HG02938 (cell line): ENCODE data around the gene KDM5A.
"Not testable (repeated sequence)": the region's sequence is repeated elsewhere in the genome, so short reads cannot be mapped to it uniquely, and the experiment has no call there.

Experiments used
- ATAC-seq: cut with Tn5 transposase; IDR thresholded peaks from one replicate; pipeline ENCODE4 v1.9.1; 2021; ENCODE audit warnings: mild to moderate bottlenecking, moderate library complexity; ENCODE audit not compliant: unreplicated experiment

Gene KDM5A

DNA sequence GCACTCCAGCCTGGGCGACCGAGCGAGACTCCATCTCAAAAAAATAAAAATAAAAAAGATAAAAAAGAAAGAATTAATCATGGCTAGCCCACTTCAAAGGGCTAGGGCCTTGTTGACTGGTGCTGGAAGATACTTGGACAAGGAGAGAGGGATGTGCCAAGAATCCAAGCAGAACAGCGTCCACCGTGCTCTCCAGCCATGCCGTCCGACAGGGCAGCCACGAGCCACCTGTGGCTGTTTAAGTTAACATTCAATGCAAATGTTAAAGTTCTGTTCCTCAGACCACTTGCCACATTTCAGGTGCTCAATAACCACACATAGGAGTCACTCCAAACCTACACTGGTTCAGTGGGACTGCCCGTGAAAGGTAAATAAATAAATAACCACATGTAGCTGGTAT, 147.9 kb downstream of the KDM5A start:
- ATAC-seq: no peak

DNA sequence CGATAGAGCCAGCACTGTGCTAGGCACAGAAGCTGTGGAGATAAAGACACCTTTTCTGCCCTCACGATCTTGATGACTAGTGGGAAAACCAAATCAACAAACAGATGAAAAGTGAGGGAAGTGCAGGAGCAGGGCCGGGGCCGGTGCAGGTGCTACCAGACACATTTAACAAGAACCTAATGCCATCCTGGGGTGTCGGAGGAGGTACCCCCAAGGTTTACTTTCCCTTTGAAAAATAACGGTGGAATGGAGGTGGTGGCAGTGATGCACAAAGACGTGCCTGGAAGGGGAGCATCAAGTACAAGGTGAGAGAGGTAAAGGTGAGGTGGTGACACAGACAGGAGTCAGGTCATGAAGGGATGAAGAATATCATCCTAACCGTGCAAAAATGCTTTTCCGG, 148.6 kb downstream of the KDM5A start:
- no peak for ATAC-seq

DNA sequence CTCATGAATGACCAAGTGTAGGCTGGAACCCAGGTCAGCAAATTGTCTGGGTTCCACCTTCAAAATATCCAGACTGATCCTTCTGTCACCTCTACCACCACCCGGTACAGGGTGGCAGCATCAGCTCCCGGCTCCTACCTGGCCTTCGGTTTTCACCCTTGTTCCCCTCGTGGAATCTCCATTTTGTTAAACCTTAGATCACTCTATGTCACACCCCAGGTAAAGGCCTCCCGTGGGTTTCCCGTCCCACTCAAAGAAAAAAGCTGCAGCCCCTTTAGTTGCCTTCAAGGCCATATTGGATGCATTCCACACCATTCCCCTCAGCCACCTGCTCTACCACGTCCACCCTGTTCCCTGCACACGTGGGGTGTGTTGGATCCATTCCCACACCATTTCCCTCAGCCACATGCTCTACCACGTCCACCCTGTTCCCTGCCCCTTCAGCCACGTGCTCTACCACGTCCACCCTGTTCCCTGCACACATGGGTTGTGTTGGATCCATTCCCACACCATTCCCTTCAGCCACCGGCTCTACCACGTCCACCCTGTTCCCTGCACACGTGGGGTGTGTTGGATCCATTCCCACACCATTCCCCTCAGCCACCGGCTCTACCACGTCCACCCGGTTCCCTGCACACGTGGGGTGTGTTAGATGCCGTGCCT, 150.3 kb downstream of the KDM5A start:
- no peak for ATAC-seq

DNA sequence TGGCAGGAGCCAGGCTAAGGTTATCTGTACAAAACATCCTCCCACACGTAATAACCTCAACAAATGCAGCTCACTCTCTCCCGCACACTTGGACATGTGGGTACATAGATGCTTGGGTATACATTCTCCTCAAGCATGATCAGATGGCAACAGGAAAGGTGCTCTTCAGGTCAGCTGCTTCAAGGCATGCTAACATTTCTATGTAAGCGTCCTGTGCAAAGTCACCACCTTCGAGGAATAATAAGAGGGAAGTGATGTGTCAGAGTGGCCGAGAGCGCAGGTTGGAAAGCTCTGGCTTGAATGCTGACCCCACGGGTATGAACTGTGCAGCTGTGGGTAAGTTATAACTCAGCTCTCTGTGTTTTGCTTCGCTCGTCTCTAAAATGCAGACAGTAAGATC, 151.0 kb downstream of the KDM5A start:
- ATAC-seq: no peak

DNA sequence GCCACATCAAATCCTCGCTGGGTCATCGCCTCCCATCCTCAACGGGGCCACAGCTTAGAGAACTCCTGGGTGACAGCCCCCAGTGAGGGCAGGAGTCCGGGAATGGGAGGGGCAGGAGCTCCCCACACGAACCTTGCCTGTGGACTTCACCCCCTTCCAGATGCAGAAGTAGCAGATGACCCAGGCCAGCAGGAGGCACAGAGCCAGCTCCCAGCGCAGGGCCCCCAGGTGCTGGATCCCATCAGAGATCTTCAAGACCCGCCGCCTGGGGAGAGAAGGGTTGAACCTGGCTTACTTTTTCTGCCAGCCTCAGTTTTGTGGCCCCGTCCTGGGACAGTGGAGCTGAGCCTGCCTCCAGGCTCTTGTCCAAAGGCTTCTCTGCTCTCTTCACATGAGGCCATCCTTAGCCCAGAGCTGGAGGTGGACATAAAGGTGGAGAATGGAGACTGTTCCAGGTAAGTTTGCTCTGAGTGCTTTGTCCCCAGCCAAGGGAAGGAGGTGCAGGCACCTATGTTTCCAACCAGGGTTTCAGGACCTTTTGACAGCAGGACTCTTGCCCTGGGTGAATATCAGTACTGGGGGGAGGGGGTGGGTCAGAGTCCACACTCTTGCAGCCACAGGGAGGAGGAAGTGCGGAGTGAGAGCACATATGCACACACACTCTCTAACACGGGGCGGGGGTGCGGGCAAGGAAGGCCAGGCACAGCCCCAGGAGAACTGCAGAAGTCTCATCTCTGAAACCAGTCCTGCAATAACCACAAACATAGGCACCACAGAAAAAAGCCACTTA, 151.9 kb downstream of the KDM5A start:
- ATAC-seq: no peak

DNA sequence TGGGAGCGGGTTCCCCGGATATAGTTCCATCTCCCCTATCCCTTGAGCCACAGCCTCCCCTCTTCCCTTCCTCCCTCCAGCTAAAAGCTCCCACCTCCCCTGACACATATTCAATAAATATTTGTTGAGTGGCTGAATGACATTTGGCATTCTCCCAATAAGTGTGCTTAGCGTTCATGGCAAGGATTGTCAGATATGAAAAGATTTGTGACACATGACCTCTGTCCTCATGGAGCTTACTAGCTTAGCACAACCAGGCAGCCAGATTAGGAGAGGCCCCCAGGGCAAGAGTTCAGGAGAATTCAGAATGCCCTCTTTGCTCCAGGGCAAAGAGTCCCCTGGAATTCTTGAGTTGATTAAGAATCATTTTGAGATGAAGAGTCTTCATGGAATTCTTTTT, 152.7 kb downstream of the KDM5A start:
- no peak for ATAC-seq

DNA sequence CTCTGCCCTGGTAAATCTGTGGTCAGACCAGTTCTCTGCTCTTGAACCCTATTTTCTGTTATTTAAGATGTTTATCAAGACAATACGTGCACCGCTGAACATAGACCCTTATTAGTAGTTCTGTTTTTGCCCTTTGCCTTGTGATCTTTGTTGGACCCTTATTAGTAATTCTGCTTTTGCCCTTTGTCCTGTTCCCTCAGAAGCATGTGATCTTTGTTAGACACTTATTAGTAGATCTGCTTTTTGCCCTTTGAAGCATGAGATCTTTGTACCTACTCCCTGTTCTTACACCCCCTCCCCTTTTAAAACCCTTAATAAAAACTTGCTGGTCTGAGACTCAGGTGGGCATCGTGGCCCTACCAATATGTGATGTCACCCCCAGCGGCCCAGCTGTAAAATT, 153.2 kb downstream of the KDM5A start:
- not testable (repeated sequence) for ATAC-seq

DNA sequence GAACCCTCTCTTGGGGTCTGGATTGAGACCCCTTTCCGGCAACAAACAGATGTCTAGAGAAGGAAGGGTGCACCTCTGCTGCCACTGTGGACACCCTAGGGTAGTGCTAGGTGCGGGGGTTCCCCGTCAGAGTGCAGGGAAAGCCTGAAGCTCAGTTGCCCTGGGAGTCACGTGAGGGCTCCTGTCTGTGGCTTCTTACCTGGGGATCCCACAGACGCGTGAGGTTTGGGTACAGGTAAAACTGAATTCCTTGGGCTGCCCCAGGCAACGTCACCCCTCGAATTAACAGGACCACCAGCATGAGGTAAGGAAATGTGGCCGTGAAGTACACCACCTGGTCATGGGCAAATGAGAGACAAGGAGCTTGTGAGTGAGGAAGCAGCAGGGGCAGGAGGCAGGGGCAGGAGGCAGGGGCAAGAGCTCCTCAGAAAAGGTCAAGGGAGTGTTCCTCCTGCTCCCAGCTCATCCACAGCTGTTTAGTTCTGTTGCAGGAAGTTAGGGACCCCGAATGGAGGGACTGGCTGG, 154.2 kb downstream of the KDM5A start:
- ATAC-seq: no peak

DNA sequence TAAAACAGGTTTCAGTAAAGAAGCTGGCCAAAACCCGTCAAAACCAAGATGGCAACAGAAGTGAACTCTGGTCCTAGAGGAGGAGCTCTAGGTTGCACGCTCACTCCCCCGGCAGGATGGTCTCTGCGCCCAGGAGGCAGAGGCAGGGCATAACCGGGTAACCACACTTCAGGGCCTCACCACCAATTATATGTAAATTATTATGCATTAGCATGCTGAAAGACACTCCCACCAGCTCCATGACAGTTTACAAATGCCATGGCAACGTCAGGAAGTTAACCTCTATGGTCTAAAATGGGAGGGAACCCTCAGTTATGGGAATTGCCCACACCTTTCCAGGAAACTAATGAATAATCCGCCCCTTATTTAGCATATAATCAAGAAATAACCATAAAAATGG, 155.1 kb downstream of the KDM5A start:
- no peak for ATAC-seq

DNA sequence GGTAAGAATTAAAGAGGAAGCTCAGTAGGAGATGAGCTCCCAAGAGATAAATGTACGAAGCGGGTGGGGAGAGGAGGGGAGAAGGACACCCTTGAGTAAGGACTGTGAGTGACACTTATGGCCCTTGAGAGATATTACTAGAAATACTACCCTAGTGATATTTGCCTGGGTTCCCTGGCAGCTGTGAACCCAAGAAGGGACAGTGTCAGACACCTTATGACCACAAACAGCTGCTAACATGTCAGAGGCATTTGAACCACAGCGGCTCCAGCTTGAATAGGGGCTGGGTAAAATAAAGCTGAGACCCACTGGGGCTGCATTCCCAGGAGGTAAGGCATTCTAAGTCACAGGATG, 155.5 kb downstream of the KDM5A start:
- ATAC-seq: no peak

DNA sequence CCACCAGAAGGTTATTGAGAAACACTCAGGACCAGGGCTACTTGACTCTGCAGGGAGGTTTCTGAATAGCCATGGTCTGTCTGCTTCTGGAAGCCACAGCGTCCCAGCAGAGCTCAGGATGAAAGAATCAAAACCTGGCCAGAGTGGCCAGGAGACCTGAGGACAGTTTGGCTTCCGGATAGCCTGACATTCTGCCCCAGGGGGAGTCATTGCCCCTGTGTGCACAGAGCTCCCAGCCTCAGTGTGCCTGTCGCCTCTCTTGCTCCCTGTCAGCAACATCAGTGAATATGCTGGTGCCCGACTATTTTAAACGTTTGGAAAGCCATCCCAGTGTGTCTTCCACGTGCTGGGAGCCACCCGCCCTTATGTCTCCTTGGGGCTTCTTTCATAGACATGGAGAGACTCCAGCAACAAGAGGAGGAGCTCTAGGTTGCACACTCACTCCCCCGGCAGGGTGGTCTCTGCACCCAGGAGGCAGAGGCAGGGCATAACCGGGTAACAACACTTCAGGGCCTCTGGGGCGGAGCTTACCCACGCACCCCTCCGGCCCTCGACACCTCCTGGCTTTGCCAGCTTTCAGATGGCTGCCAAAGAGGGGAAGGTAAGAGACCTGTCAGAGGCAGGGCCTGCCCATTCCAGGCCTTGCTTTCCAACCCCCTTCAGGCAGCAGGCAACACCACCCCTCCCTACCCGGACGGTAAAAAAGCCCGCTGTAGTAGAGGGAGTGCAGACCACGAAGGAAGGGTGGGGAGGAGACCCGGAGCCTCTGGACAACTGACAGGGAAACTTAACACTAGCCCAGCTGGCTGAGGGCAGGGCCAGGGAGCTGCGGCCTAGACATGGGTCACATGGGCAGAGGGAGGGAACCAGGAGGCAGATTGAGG, 156.1 kb downstream of the KDM5A start:
- no peak for ATAC-seq

DNA sequence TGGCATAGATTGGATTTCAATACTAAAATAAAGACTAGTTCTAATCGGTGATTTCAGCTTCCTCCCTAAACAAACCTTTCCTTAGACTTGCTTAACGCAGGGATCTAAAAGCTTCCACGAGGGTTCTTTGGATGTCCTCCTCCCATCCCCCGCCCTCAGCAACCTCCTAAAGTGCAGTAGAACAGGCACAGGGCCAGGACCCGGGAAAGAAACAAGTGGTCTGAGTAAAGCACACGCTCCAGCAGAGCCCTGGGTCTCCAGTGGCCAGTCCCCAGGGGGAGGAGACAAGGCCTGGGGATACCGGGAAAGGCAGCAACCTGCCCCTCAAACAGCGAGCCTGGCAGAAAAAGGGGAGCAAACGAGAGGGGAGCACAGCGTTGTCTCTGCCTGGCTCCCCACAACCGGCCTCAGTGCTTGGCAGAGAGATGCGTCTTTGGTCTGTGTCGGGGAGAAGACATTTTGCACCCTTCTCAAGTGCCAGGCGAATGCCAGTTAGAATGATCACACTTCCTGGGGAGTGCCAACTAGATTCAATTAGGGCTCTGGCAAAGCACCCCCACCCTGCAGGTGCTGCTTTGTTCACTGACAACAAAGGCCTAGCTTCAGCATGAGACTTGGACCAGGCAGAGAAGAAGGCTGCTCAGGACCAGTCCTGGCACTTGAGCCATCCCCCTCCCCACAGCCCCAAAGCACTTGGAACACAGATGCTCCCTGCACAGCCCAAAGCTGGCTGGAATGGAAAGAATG, 158.0 kb downstream of the KDM5A start:
- ATAC-seq: no peak
